HG03378 (cell line): ENCODE data around the gene CFAP97D1.
"Not testable (repeated sequence)": the region's sequence is repeated elsewhere in the genome, so short reads cannot be mapped to it uniquely, and the experiment has no call there.

Experiments used
- ATAC-seq: cut with Tn5 transposase; IDR thresholded peaks from one replicate; pipeline ENCODE4 v1.9.1; 2021; ENCODE audit warnings: mild to moderate bottlenecking, moderate library complexity; ENCODE audit not compliant: unreplicated experiment

The CFAP97D1 gene

GRCh38 chr17:43791589-43791988, 11.4 kb downstream of the CFAP97D1 start:
- no peak for ATAC-seq

DNA sequence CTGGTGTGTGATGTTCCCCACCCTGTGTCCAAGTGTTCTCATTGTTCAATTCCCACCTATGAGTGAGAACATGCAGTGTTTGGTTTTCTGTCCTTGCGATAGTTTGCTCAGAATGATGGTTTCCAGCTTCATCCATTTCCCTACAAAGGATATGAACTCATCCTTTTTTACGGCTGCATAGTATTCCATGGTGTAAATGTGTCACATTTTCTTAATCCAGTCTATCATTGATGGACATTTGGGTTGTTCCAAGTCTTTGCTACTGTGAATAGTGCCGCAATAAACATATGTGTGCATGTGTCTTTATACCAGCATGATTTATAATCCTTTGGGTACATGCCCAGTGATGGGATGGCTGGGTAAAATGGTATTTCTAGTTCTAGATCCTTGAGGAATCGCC, 12.4 kb downstream of the CFAP97D1 start:
- not testable (repeated sequence) for ATAC-seq

GRCh38 chr17:43798024-43798423, 17.8 kb downstream of the CFAP97D1 start:
- ATAC-seq: not testable (repeated sequence)

DNA sequence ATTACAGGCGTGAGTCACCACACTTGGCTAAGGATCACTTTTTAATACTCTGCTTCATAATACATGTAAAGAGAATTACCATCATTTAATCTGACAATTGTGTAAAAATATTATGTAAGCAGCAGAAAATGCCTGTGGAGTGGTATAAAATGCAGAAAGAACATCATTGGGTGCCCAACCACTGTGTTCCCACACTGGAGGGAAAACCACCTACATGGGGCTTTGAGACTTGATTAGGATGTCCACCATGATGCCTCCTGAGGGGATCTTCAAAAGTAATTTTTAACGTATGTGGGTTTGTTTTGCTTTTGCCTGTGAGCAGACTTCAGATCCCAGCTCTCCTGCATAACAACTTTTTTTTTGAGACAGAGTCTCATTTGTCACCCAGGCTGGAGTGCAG, 18.8 kb downstream of the CFAP97D1 start:
- no peak for ATAC-seq

DNA sequence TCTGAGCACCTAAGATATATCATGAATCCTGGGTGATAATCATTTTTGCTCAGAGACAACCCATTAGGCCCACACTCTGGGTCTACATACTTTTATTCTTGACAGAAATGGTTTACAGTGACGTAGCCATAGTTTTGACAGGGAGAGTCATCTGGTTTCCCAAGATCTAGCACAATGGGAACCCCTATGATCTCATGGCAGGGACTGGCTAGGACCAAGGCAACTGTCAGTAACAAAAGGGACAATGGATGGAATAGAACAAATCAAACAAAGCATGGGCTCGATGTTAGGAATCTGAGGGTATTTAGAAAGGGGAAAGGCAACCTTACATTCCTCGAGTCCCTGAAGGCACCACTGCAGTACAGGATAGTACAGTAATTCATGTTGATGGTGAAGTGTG, 20.5 kb downstream of the CFAP97D1 start:
- no peak for ATAC-seq

- ATAC-seq: no peak
Measured at GRCh38 chr17:43801844-43802243, 21.6 kb downstream of the CFAP97D1 start.

DNA sequence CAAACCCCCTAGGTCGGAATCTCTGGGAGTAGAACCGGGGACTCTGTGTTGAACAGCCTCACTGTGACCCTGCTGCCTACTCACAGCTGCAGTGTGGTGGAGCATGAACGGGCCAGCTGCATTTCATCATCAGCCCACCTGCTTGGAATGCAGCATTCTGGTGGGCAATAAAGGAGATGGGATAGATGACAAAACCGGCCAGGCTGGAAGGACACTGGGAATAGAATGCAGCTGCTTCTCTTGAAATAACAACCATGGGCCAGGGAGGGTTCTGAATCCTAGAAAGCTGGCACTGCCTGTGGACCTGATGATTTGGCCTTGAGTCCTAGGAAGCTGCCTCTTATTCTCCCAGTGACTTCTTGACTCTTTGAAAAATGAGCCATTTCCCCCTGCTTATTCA, 23.5 kb downstream of the CFAP97D1 start:
- ATAC-seq: no peak

GRCh38 chr17:43805117-43805516, 24.9 kb downstream of the CFAP97D1 start:
- no peak for ATAC-seq

- no peak for ATAC-seq
Measured at GRCh38 chr17:43808076-43808475, 27.8 kb downstream of the CFAP97D1 start.

GRCh38 chr17:43809121-43809520, 28.9 kb downstream of the CFAP97D1 start:
- no peak for ATAC-seq

DNA sequence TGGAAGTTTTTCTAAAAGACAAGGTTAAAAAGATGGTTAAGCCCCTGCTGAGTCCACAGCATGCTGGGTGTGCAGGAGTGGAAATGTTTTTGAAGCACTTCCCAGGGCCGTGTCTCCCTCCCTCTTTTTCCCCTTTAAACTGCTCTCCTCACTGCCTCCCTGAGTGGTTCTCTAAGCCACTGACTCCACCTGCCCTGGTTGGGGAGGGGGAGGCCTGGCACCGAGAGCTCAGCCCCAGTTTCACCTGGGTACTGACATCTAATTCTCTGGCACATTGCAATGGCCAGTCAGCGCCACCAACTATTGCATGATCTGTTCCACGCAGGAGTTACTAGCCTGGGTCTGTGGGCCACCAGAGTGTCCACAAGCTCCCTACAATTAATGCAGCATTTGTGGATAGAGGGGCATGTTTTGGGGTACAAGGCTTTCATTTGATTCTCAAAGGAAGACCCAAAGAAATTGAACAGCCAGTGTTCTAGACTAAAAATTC, 30.0 kb downstream of the CFAP97D1 start:
- no peak for ATAC-seq

DNA sequence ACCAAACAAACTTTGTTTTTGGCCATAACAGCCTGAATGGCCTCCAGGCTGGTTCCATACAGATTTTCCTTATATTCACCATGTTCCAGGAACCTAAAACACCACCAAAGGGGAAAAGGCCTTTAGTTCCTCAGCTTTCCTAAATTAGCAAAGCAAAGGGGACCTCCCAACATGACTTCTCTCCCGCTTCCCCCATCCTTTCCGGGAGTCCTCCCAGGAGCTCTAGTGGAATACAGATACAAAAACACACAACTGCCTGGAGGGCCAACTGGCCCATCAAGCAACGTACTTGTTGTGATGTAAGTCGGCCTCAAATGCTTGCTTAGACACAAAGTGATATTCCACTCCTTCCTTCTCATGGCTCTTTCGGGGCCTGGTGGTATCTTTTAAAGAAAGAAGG, 30.6 kb downstream of the CFAP97D1 start:
- ATAC-seq: no peak

DNA sequence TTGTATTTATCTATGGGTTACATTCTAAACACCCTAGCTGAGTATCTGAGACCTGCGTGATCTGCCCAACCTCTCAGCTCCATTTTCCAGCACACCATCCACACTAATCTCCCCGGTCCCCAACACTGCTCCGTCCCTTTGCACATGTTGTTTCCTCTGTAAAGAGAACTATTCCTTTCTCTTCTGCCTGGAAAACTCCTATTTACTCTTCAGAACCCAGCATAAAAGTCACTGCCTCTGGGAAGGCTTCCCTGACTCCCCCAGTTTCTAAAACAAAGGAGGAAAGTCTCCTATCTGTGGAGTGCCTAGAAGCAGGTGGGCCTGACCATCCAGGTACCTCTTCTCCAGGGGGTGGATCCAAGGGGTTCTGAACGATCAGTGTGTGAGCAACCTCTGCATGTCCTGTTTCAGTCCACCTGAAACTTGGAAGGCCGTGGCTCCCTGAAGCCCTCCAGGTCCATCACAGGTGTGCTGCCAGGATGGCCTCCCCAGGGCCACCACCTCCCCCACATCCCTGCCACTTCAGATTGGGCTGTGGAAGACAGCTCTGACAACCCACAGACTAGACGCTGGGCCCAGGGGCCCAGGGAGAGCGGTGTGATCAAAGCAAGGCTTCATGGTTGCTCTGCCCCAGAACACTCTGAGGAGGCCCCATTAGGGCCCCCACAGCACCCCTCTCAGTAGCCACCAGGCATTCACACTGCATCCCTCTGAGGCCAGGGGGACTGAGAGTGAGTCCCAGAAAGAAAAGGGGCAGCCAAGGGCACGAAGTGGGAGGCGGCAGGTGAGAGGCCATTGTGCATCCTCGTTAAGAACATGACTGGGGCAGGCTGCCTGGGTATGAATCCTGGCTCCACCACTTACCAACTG, 32.4 kb downstream of the CFAP97D1 start:
- ATAC-seq: no peak

GRCh38 chr17:43813386-43813785, 33.2 kb downstream of the CFAP97D1 start:
- no peak for ATAC-seq

DNA sequence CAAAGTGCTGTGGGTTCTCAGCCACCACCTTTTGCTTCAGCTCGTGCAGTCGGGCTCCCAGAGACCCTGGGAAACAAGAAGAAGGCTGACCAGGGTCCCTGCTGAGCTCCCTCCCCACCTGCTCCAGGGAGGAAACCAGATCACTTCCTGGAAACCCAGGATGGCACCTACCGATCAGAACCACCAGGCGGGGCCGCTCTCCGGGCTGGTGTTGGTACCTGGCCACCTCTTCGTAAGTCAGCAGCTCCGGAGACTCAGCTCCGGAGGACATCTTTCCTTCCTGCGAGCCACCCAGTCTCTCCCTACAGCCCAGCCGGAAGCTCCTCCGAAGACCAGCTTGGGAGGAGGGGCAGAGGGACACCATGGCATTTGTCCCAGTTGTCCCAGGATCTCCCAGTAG, 33.8 kb downstream of the CFAP97D1 start:
- no peak for ATAC-seq

GRCh38 chr17:43814714-43815113, 34.5 kb downstream of the CFAP97D1 start:
- ATAC-seq: no peak

DNA sequence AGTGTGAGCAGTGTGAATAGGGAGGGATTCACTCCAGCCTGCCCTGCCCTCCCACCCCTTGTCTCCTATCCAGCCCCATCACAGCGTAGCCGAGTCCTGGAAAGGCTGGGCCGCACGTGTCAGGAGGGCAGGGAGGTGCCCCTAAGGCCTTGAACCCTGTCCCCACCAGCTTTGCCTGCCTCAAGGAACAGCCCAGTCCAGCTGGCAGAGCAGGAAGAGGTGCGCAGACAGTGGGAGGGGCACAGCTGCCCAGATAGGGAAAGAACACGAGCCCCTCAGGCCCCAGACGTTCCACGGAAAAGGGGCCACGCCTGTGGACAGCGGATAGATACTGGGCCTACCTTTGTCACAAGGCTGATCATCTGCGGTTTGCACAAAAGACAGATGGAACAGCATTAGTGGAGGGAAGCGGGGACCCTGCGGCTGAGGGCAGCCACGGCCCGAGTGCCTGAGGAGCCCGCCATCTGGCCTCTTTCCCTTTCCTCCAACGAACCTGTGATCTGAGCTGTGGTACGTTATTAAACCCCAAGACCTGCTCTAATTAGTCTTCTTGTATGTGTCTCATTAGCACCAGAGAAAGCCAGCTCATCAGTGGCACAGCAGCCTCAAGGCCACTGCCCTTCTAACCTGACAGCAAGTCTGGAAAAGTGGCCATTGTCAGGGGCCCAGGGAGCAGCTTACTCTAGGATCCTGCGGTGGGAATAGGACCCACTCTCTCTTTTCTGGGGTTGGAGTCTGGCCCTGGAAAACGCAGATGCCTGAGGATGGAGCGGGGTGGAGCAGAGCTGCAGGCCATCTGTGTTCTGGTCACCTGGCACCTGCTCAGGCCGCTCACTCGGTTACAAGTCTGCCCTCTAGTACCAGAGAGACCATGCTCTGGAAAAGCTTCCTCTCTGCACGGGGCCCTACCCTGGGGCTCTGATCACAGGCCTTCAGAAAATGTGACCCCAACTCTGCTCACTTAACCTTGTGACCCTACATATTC, 36.4 kb downstream of the CFAP97D1 start:
- ATAC-seq: no peak

DNA sequence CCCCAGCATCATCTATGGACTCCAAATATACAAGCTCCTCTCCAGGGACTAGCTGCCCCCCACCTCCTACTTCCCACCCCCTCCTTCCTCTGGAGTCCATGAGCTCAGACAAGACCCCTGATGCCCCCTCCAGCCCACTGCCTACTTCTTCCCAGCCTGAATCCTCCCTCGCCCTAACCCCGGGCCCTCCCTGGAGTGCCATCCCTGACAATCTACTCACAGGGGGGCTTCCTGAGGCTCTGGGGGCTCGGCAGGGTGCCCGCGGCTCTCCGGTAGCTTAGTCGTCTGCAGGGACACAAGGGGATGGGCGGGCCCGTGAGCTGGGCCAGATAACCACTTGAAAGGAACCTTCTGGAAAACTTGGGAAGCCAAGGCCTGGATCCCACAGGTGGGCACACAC, 37.6 kb downstream of the CFAP97D1 start:
- no peak for ATAC-seq

DNA sequence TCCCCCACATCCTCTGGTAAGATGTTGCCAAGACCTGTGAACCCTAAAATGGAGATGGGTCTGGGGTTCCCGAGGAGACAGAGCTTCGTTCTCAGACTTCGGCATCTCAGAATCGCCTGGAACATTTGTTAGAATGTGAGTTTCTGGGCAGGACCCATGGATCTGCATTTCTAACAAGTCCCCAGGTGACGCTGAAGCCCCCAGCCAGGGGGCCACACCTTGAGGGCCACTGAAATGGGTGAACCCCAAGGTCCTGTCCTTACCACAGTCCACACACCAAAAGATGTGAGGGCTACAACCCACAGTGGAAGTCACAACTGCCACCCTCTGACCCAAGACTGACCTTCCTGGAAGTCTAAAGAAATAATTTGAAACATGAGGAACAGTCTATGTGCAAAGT, 38.7 kb downstream of the CFAP97D1 start:
- no peak for ATAC-seq

DNA sequence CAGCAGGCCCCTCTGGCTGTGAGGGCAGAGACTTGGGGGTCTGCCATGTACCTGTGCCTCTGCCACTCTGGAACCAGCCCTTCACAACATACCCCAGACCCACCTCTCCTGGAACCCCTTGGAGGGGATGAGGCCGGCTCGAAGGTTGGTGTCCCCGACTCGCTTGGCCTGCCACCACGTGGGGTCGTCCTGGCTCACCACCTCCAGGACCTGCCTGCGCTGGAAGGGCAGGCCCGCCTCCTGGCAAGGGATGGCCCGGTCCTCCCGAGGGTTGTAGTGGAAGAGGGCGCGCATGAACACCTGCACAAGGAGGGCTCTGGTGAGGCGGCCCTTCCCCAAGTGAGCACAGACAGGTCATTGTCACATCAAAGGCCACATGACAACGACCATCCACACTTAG, 40.5 kb downstream of the CFAP97D1 start:
- ATAC-seq: no peak

- ATAC-seq: no peak
Measured at GRCh38 chr17:43822570-43823190, 42.4 kb downstream of the CFAP97D1 start.
